ENCODE measurements around the gene DDX49. TPM values are rescaled to one million over a fixed set of nuclear protein-coding genes. Genes with fewer than 3 reads are reported as not detected.

DDX49 gene
- total and polyA plus RNA-seq, 9 of the 15 experiments (the other 6 are each of a cell fraction or from before 2014, with no cell fraction given): 1.1 to 113 (median 45.7) TPM

GRCh38 chr19:18883526-18884304 is 35.8 kb upstream of the DDX49 start (continued):
- peak; percentile 60 for TF ChIP-seq REST (IDR thresholded peaks at IDR 0.05; ENCODE audit: borderline replicate concordance)
- no peak for TF ChIP-seq REST (CRISPR knock-in tag; IDR thresholded peaks at IDR 0.05; ENCODE audit: low read depth)
- TF ChIP-seq MAX (CRISPR knock-in tag; IDR thresholded peaks at IDR 0.05): peak; percentile 62; the same call in 1 of the 2 replicates
- peak; percentile 20 to 46 (median 30); a peak in 3 of 6 replicates for TF ChIP-seq CTCF (IDR thresholded peaks at IDR 0.05 in 2 of 3, conservative IDR thresholded peaks at IDR 0.05 in 1 of 3; ENCODE audit: insufficient read depth in 2 of 3, low read depth in 1 of 3, low read length in 3 of 3)

All from K562 (cell line).